Endodermal cell (in vitro differentiated cells): Measurements from ENCODE around the gene ZNF124. TPM values are rescaled to one million over a fixed set of nuclear protein-coding genes. Genes with fewer than 3 reads are reported as not detected.

ENCODE experiments used
- DNase-seq: peaks from one replicate; pipeline ENCODE4 v3.0.0-alpha.2; 2017
- H3K27ac ChIP-seq: 2 replicates; pipeline ENCODE4 v1.5.1; 2013; ENCODE audit warnings: mild to moderate bottlenecking, low read depth, low read length, moderate library complexity
- H3K27me3 ChIP-seq: 2 replicates; pipeline ENCODE4 v1.6.1; 2013; ENCODE audit warnings: mild to moderate bottlenecking, low read length, moderate library complexity; ENCODE audit not compliant: insufficient read depth, control insufficient read depth, poor library complexity, severe bottlenecking
- H3K36me3 ChIP-seq: 2 replicates; pipeline ENCODE4 v1.7.0; 2013; ENCODE audit warnings: mild to moderate bottlenecking, low read length, moderate library complexity; ENCODE audit not compliant: control insufficient read depth, insufficient read depth
- H3K4me1 ChIP-seq: one replicate; pipeline ENCODE4 v1.7.0; 2013; ENCODE audit warnings: low read length; ENCODE audit not compliant: control insufficient read depth, insufficient read depth
- H3K4me3 ChIP-seq: 2 replicates; pipeline ENCODE4 v1.5.1; 2013; ENCODE audit warnings: mild to moderate bottlenecking, low read length, moderate library complexity
- H3K9ac ChIP-seq: 2 replicates; pipeline ENCODE4 v1.6.1; 2013; ENCODE audit warnings: mild to moderate bottlenecking, low read length, moderate library complexity; ENCODE audit not compliant: poor library complexity, severe bottlenecking; ENCODE audit errors: extremely low read depth
- H3K9me3 ChIP-seq: 2 replicates; pipeline ENCODE4 v1.6.1; 2013; ENCODE audit warnings: mild to moderate bottlenecking, low read length, moderate library complexity; ENCODE audit not compliant: control insufficient read depth
- H3K27ac Mint-ChIP-seq: 2 replicates; pipeline ENCODE4 v1.8.0; 2020; ENCODE audit warnings: mixed read lengths
- H3K27me3 Mint-ChIP-seq: 2 replicates; pipeline ENCODE4 v1.8.0; 2021; ENCODE audit warnings: mild to moderate bottlenecking, mixed read lengths; ENCODE audit not compliant: insufficient read depth
- H3K36me3 Mint-ChIP-seq: 2 replicates; pipeline ENCODE4 v1.8.0; 2020; ENCODE audit warnings: low read depth, mixed read lengths
- H3K4me1 Mint-ChIP-seq: 2 replicates; pipeline ENCODE4 v1.8.0; 2020; ENCODE audit warnings: mixed read lengths
- H3K4me3 Mint-ChIP-seq: 2 replicates; pipeline ENCODE4 v1.8.0; 2020; ENCODE audit warnings: mild to moderate bottlenecking, moderate library complexity, mixed read lengths
- H3K9me3 Mint-ChIP-seq: 2 replicates; pipeline ENCODE4 v1.8.0; 2020; ENCODE audit warnings: mild to moderate bottlenecking, mixed read lengths
- CTCF ChIP-seq: fragments of 200-600 bp; sonication (generic); conservative IDR thresholded peaks from 2 replicates; pipeline ENCODE4 v1.5.0; 2021; ENCODE audit warnings: antibody characterized with exemption, mild to moderate bottlenecking
- WGBS, 2 experiments: methylation state at CpG; one replicate each; pipeline versions ENCODE4 v1.1.5 to v1.1.7; 2013; ENCODE audit warnings: missing lambda C conversion rate in 2 of 2, mixed read lengths in 1 of 2; ENCODE audit not compliant: insufficient coverage in 1 of 2, insufficient read length in 1 of 2; 5-methylcytosine and 5-hydroxymethylcytosine counted together
- microRNA-seq: library from miRNA; unstranded; fragments of <30 nt; microRNA quantifications from one replicate; pipeline ENCODE4 v1.2.0, GENCODE V29; 2020; ENCODE audit warnings: borderline microRNAs expressed
- total RNA-seq, 2 donors: library from RNA; stranded (reverse); fragmentation: NEBNext Ultra II Directional in 1 of 2; extraction: Animal tissue kit (Norgen Biotek cat#: 25700) in 1 of 2; gene quantifications; 2 replicates in 1 of 2; 3 replicates in 1 of 2; pipeline ENCODE4 v1.2.1, GENCODE V29; 2021

The ZNF124 gene
- total RNA-seq, 2 donors from 2014 or later = 93.3 to 101 TPM

- peaks cover 50% of the 10 kb centered on the region for H3K27me3 Mint-ChIP-seq
- Histone ChIP-seq H3K27ac (no peak overlapping the region), H3K4me1 (no peaks in the 10 kb centered on the region), H3K36me3 (no peaks in the 10 kb centered on the region), H3K9ac (peak overlapping the region; percentile 30), H3K27me3 (peaks cover 17% of the 10 kb centered on the region), H3K4me3 (peak overlapping the region; percentile 78), H3K9me3 (no peaks in the 10 kb centered on the region)
- peak; percentile 64 for DNase-seq
- peaks cover 11% of the 10 kb centered on the region for H3K4me1 Mint-ChIP-seq
- H3K27ac Mint-ChIP-seq = no peak overlapping the region
- peaks cover 5% of the 10 kb centered on the region for H3K9me3 Mint-ChIP-seq
- TF ChIP-seq CTCF = no peak
- peak overlapping the region; percentile 60 for H3K4me3 Mint-ChIP-seq
- WGBS, 2 experiments = 39 to 55% methylated on average over 20 to 30 of the region's 30 CpGs
- no peaks in the 10 kb centered on the region for H3K36me3 Mint-ChIP-seq
These were observed 61.1 kb downstream of the ZNF124 start for GRCh38 chr1:247110627-247111258.

- peaks cover 7% of the 10 kb centered on the region for H3K36me3 Mint-ChIP-seq
- H3K27ac ChIP-seq = no peak overlapping the region
- peaks cover 14% of the 10 kb centered on the region for H3K9me3 ChIP-seq
- peaks cover 18% of the 10 kb centered on the region for H3K9me3 Mint-ChIP-seq
- H3K4me3 ChIP-seq = no peak overlapping the region
- TF ChIP-seq CTCF = no peak
- WGBS, 2 experiments = 88 to 98% methylated on average over 5 to 7 of the region's 7 CpGs
- H3K4me1 ChIP-seq = no peaks in the 10 kb centered on the region
- no peaks in the 10 kb centered on the region for H3K36me3 ChIP-seq
- no peak for DNase-seq
- H3K27me3 Mint-ChIP-seq = peaks cover 27% of the 10 kb centered on the region
- H3K4me1 Mint-ChIP-seq = peaks cover 13% of the 10 kb centered on the region
- H3K27ac Mint-ChIP-seq = no peak overlapping the region
- H3K9ac ChIP-seq = no peak overlapping the region
- peaks cover 14% of the 10 kb centered on the region for H3K27me3 ChIP-seq
- no peak overlapping the region for H3K4me3 Mint-ChIP-seq
These were observed 64.1 kb downstream of the ZNF124 start for GRCh38 chr1:247107694-247108093.

- Mint-ChIP-seq H3K4me3 (no peak overlapping the region), H3K27me3 (peaks cover 23% of the 10 kb centered on the region), H3K9me3 (peaks cover 34% of the 10 kb centered on the region), H3K4me1 (peaks cover 13% of the 10 kb centered on the region), H3K27ac (no peak overlapping the region), H3K36me3 (peaks cover 24% of the 10 kb centered on the region)
- no peak for TF ChIP-seq CTCF
- Histone ChIP-seq H3K27me3 (peaks cover 7% of the 10 kb centered on the region), H3K9ac (no peak overlapping the region), H3K36me3 (peaks cover 16% of the 10 kb centered on the region), H3K9me3 (peaks cover 30% of the 10 kb centered on the region), H3K27ac (no peak overlapping the region), H3K4me3 (no peak overlapping the region), H3K4me1 (no peaks in the 10 kb centered on the region)
- 91 to 96% methylated on average over 14 to 15 of the region's 15 CpGs for WGBS, 2 experiments
- no peak for DNase-seq
These were observed 65.9 kb downstream of the ZNF124 start for GRCh38 chr1:247105966-247106365.

Small RNA genes lying within 50 kb of the gene (microRNA-seq; reads per million reads assigned to microRNA genes)
- gene MIR3916 = not detected

Other genes starting within 250 kb of the ZNF124 start
- gene AHCTF1, start 240.1 kb downstream of the ZNF124 start, total RNA-seq = 10 to 100 TPM; 36.9 to 41.9 TPM
- gene ZNF695, start 164.0 kb downstream of the ZNF124 start, total RNA-seq = 10 to 100 TPM; 16.4 to 22.6 TPM
- gene ZNF670, start 93.2 kb downstream of the ZNF124 start, total RNA-seq = 10 to 100 TPM; 10.9 to 15.7 TPM
- 10 to 100 TPM; 14.3 to 20.6 TPM for gene ZNF669, start 67.7 kb downstream of the ZNF124 start, total RNA-seq
- gene VN1R5, start 84.1 kb upstream of the ZNF124 start, total RNA-seq = not detected
- 10 to 100 TPM; 63.5 to 65.6 TPM for gene ZNF496, start 159.8 kb upstream of the ZNF124 start, total RNA-seq
- gene NLRP3, start 244.2 kb upstream of the ZNF124 start, total RNA-seq = under 1 TPM in 1 of 2 donors, not detected in 1; 0.09 TPM